GM12864 (cell line): Measurements from ENCODE around the gene CACNA2D2.

Experiments
- DNase-seq: peaks from one replicate; pipeline ENCODE4 v3.0.0-alpha.2; 2011; ENCODE audit warnings: low read depth
- H3K4me3 ChIP-seq: 2 replicates; pipeline ENCODE4 v1.5.1; 2011; ENCODE audit warnings: mild to moderate bottlenecking, low read depth, low read length, control low read depth
- CTCF ChIP-seq: IDR thresholded peaks from 2 replicates; pipeline ENCODE4 v1.5.1; 2011; ENCODE audit warnings: low read depth, mild to moderate bottlenecking, moderate library complexity, low read length, control low read depth, inconsistent platforms; ENCODE audit errors: missing control alignments

CACNA2D2 gene

DNA sequence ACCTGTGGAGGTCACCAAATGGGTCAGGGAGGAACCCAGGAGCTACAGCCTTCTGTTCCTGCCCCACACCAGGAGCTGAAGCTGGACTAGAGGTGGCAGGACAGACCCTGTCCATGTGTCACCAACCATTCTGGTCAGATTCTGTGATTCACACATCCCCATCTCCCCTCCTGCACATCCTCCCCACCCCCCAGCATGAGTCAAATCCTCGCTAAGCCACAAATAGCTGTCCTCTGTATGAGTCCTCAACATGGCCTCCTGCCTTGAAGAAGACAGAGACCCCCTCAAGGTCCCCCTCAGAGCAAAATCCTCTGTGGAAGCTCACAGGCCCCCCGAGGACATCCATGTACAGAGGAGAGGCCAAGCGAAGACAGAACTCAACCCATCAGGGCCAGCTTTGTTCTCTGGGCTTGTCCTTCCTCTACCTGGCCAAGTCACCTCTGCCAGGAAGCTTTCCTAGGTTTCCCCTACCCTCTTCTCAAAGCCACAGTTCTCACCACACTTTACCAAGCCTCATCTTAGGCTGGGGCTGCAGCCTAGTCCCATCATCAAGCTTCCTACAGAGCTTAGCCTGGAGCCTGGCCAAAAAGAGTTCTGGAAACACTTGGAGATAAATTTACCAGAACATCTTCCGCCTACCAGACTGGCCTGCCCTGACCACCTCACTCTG is 17.1 kb downstream of the CACNA2D2 start:
- H3K4me3 ChIP-seq: no peak overlapping the region
- no peak for TF ChIP-seq CTCF
- no peak for DNase-seq

DNA sequence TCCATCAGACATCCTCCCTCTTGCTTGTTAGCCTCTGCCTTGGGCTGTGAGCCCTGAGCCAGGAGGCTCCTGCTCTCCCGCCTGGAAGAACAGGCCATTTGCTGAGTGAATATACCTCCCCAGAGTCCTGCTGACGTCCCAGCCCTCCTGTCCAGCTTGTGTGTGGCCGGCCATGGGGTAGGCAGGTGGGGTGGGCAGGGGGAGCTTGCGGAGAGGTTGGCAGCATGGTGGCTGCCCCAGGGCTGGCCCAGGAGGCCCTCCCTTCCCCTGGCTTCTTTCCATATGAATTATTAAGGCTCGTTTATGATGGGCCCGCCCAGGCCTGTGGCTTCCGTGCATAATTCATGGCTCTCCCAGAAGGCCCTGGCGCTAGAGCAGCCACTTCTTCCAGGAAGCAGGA is 18.7 kb downstream of the CACNA2D2 start:
- no peak overlapping the region for H3K4me3 ChIP-seq
- TF ChIP-seq CTCF: no peak
- DNase-seq: no peak

DNA sequence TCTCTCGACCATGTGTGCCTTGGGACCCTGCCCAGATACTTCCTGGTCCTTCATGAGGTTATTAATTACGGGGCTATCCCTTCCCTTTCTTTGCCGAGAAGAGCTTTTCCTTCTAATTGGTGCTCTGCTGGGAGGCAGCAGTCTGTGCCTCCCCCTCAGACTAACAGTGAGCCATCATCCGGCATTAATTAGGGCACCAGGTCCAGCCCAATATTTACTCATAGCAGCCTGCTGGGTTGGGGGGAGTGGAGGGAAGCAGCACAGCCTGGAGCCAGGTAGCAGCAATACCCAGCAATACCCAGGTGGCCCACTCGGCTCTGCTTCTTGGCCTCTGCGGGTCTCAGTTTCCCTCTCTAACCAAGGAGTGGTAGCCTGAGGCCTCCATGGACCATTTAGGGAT is 20.1 kb downstream of the CACNA2D2 start:
- TF ChIP-seq CTCF: no peak
- DNase-seq: no peak
- H3K4me3 ChIP-seq: no peak overlapping the region

DNA sequence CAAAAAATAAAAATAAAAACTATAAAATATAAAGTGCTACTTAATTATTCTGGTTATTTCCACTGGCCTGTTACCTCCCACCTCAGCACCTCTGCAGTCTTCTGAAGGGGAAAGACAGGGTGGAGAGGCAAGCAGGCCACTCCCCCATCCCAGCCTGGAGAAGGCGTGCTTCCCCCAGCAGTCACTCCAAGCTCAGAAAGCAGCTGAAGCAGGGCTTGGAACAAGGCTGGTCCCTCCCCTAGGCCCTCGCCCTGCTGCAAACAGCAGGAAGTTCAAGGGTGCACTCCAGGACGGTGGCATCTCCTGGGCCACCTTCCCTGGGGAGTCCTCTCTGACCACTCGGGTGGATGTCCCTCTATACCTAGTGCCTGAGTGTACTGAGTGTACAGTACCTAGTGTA is 21.4 kb downstream of the CACNA2D2 start:
- DNase-seq: no peak
- no peak overlapping the region for H3K4me3 ChIP-seq
- TF ChIP-seq CTCF: no peak

DNA sequence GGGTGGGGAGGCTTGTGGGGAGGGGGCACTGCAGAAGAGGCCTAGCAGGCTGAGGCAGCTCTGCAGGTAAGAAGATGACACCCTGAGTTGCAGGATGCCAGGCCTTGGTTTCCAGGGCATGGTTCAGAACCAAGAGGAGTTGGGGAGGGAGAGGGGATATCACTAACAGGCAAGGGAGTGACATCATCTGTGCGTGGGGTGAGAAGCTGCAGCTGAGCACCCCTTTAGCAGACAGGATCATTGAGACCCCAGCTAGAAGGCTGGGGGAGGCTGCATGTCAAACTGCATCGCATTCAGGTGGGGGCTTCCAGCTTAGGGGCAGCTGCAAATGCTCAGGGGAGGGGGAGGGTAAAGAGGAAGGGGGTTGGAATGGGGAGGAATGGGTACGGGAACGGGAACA is 23.0 kb downstream of the CACNA2D2 start:
- DNase-seq: no peak

GRCh38 chr3:50479523-50479922 is 23.9 kb downstream of the CACNA2D2 start:
- DNase-seq: no peak
- TF ChIP-seq CTCF: no peak

More for the DNA sequence above, 23.0 kb downstream of the CACNA2D2 start:
- H3K4me3 ChIP-seq: no peak overlapping the region
- TF ChIP-seq CTCF: no peak

GRCh38 chr3:50478671-50479260 is 24.7 kb downstream of the CACNA2D2 start:
- TF ChIP-seq CTCF: no peak
- no peak for DNase-seq
- no peak overlapping the region for H3K4me3 ChIP-seq

More at GRCh38 chr3:50479523-50479922, 23.9 kb downstream of the CACNA2D2 start:
- no peak overlapping the region for H3K4me3 ChIP-seq
